Measurements from ENCODE around the gene TTLL11. TPM values are rescaled to one million over a fixed set of nuclear protein-coding genes. Genes with fewer than 3 reads are reported as not detected.

TTLL11 gene
- total RNA-seq, 4 donors from 2014 or later, result 3.2 to 11.8 (median 9.0) TPM

DNA sequence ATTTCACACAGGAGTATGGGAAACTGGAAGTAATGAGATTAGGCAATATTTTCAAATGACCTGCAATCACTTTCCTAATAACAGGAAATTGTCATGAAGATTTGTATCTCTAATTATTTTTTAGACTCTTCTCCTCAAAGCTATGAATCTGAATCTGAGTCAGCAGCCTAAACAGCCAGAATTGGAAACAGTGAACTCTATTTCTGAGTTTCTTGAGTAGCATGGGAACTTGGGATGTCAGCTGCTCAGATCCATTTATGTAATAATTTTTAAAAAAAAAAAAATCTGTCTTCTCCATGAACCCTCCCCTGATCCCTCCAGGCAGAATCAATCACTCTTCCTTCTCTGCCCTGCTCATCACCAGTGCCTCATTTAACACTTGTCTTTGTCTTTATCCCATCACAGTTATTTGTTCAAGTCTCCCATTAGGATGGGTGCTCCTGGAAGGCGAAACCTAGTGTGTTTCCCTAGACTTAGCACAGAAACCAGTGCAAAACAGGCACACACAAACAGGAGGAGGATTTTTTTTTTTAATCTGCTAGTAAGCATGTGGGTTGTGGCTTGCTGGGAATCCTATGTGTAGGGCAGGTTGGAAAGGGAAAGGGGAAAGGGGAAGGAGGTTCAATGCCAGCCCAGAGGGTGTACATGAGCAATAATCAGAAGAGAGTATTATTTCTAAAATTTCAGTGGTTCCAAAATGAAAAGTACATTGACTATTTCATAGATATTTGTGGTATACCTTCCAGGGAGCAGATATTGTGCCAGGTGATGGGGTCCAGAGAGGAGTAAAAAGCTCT is 186.8 kb downstream of the TTLL11 start:
- no peaks in the 10 kb centered on the region for H3K36me3 ChIP-seq
- peaks cover 0 to 5% (median 0%) of the 10 kb centered on the region in 3 donors for H3K4me1 ChIP-seq
- no peaks in the 10 kb centered on the region for H3K9me3 ChIP-seq
- WGBS, 2 donors, result 100% methylated on average over 1 of the region's 1 CpG; no CpG with 5 or more reads in 1 of the 2 donors
- intact Hi-C loops (cut with DNase I), result no loop called here
- no peak for TF ChIP-seq POLR2A (IDR thresholded peaks at IDR 0.05)
- TF ChIP-seq, protein P1, sequence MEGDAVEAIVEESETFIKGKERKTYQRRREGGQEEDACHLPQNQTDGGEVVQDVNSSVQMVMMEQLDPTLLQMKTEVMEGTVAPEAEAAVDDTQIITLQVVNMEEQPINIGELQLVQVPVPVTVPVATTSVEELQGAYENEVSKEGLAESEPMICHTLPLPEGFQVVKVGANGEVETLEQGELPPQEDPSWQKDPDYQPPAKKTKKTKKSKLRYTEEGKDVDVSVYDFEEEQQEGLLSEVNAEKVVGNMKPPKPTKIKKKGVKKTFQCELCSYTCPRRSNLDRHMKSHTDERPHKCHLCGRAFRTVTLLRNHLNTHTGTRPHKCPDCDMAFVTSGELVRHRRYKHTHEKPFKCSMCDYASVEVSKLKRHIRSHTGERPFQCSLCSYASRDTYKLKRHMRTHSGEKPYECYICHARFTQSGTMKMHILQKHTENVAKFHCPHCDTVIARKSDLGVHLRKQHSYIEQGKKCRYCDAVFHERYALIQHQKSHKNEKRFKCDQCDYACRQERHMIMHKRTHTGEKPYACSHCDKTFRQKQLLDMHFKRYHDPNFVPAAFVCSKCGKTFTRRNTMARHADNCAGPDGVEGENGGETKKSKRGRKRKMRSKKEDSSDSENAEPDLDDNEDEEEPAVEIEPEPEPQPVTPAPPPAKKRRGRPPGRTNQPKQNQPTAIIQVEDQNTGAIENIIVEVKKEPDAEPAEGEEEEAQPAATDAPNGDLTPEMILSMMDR (IDR thresholded peaks at IDR 0.05), result no peak
- no peak for DNase-seq
- H3K4me3 ChIP-seq, result no peak overlapping the region
- no peaks in the 10 kb centered on the region for H3K27me3 ChIP-seq
- H3K27ac ChIP-seq, result no peak overlapping the region

DNA sequence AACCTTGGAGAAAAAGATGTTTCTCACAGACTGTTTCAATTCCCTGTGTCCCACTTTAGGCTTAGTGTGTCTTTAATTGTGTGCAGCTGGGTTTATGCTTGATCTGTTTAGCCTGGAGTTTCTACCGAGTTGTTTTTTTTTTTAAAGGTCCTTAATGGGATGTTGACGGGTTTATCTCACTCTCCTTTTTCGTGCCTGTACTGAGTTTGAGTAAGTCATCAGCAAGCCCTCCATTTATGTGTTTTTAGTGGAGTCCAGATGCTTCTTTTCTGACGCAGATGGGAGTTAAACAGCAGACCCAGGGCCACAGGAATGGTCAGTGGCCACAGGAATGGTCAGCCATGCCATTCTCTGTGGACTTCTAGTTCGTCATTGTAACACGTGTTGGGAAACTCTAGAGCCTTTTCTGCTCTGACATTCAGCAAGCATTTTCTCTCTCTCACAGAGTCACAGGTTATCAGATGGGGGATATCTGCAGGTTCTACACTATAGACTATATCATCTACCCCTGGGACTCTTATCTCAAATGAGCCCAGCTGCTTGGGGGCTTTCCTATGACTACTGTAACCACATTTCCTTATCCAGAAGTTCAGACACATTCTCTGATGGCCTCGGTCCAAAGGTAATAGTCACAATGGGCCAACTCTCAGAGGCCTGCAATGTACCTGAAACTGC is 190.5 kb downstream of the TTLL11 start:
- Histone ChIP-seq H3K27me3 (no peaks in the 10 kb centered on the region), H3K36me3 (no peaks in the 10 kb centered on the region), H3K27ac (no peak overlapping the region), H3K4me3 (no peak overlapping the region), H3K9me3 (peaks cover 0 to 12% (median 0%) of the 10 kb centered on the region in 3 donors), H3K4me1 (peaks cover 0 to 5% (median 0%) of the 10 kb centered on the region in 3 donors)
- intact Hi-C loops (cut with DNase I), result no loop called here
- WGBS, 2 donors, result 59 to 68% methylated on average over 6 to 7 of the region's 7 CpGs
- TF ChIP-seq, protein P1 (IDR thresholded peaks at IDR 0.05), result no peak
- TF ChIP-seq POLR2A (IDR thresholded peaks at IDR 0.05), result no peak
- no peak for DNase-seq

DNA sequence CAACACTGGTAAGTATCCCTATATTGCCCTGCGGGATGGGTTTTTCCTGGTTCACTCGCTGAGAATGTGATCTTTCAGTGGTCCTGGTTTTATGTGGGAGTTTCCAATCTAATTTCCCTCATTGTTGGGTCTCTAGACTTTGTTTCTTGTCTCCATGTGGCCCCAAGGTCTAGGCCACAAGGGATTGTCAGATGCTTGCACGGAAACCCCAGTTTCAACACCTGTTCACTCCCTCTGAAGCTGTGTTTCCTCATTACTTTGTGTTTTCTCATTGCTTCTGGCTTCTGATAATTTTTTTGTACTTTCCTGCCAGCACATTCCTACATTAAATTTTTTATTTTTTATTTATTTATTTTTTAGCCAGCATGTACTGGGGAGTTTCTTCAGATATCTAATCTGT is 191.5 kb downstream of the TTLL11 start:
- H3K9me3 ChIP-seq, result peaks cover 0 to 12% (median 0%) of the 10 kb centered on the region in 3 donors
- H3K27ac ChIP-seq, result no peak overlapping the region
- no peaks in the 10 kb centered on the region for H3K36me3 ChIP-seq
- intact Hi-C loops (cut with DNase I), result no loop called here
- WGBS, 2 donors, result 84 to 97% methylated on average over 3 of the region's 3 CpGs
- peaks cover 0 to 5% (median 0%) of the 10 kb centered on the region in 3 donors for H3K4me1 ChIP-seq
- no peak overlapping the region for H3K4me3 ChIP-seq
- no peaks in the 10 kb centered on the region for H3K27me3 ChIP-seq
- DNase-seq, result no peak
- no peak for TF ChIP-seq POLR2A (IDR thresholded peaks at IDR 0.05)
- TF ChIP-seq, protein P1 (IDR thresholded peaks at IDR 0.05), result no peak

DNA sequence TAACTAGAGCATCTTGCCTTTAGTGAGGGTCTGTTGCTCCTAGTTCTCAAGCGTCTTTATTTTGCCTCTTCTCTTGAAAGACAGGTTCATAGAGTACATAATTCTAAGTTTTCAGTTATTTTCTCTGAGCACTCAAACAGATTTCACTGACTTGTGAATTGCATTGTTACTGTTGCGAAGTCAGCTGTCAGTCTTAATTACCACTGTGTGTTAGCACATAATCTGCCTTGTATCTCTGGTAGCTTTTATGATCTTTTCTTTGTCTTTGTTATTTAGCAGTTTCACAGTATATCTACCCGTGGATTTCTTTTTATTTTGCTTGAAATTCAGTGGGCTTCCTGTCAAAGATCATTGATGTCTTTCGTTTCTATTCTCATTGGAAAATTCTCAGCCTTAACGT is 192.9 kb downstream of the TTLL11 start:
- whole genome bisulfite sequencing, 2 donors, result 73 to 79% methylated on average over 5 of the region's 5 CpGs
- no peaks in the 10 kb centered on the region for H3K27me3 ChIP-seq
- peaks cover 0 to 12% (median 0%) of the 10 kb centered on the region in 3 donors for H3K9me3 ChIP-seq
- no peak overlapping the region for H3K27ac ChIP-seq
- DNase-seq, result no peak
- no peaks in the 10 kb centered on the region for H3K4me1 ChIP-seq
- no peak for TF ChIP-seq POLR2A (IDR thresholded peaks at IDR 0.05)
- TF ChIP-seq, protein P1 (IDR thresholded peaks at IDR 0.05), result no peak
- no peaks in the 10 kb centered on the region for H3K36me3 ChIP-seq
- intact Hi-C loops (cut with DNase I), result no loop called here
- H3K4me3 ChIP-seq, result no peak overlapping the region

DNA sequence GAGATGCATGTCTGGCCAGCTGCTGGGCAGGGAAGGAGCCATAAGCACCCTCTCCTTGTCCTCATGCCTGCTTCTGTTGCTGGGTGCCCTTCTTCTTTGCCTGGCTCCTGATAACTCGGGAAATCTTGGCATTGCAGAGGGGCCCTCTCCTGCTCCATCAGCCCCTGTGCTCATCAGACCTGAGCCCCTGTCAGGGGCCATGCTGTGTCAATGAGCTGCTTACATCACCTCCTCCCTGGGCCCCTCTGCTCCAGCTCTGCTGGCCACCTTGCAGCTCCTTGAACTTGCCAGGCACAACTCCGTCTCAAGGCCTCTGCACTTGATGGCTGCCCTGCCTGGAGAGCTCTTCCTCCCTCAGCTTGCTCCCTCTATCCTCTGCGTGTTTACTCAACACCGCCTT is 194.3 kb downstream of the TTLL11 start:
- intact Hi-C loops (cut with DNase I), result no loop called here

More for the DNA sequence above, 194.3 kb downstream of the TTLL11 start:
- Histone ChIP-seq H3K27ac (no peak overlapping the region), H3K36me3 (no peaks in the 10 kb centered on the region), H3K4me3 (no peak overlapping the region), H3K27me3 (no peaks in the 10 kb centered on the region), H3K4me1 (no peaks in the 10 kb centered on the region), H3K9me3 (peaks cover 0 to 12% (median 0%) of the 10 kb centered on the region in 3 donors)
- TF ChIP-seq, protein P1 (IDR thresholded peaks at IDR 0.05), result no peak
- TF ChIP-seq POLR2A (IDR thresholded peaks at IDR 0.05), result no peak
- DNase-seq, result no peak
- WGBS, 2 donors, result 92 to 95% methylated on average over 4 of the region's 4 CpGs
